HAP-1 (cell line): ENCODE data around the gene PLEKHA8.
A peak's percentile ranks its signal among the peaks of the same experiment; 100 is the strongest.
"Not testable (repeated sequence)": the region's sequence is repeated elsewhere in the genome, so short reads cannot be mapped to it uniquely, and the experiment has no call there.

Source experiments
- DNase-seq, 2 experiments: peaks; one replicate each; pipeline ENCODE4 v3.0.0-alpha.2; 2016 to 2020; ENCODE audit warnings: low spot score in 2 of 2
- H3K27me3 ChIP-seq: fragments of 250-450 bp; sonication (Bioruptor Pico); 2 replicates; pipeline ENCODE4 v1.5.1; 2020; ENCODE audit warnings: low read depth, mild to moderate bottlenecking, moderate library complexity
- H3K36me3 ChIP-seq: fragments of 250-450 bp; sonication (Bioruptor Pico); replicated peaks from 2 replicates; pipeline ENCODE4 v1.5.1; 2020; ENCODE audit warnings: mild to moderate bottlenecking
- H3K4me1 ChIP-seq: fragments of 250-450 bp; sonication (Bioruptor Pico); 2 replicates; pipeline ENCODE4 v1.5.1; 2020; ENCODE audit warnings: mild to moderate bottlenecking
- H3K4me3 ChIP-seq: fragments of 250-450 bp; sonication (Bioruptor Pico); 2 replicates; pipeline ENCODE4 v1.5.1; 2020; ENCODE audit warnings: mild to moderate bottlenecking, moderate library complexity
- H3K9me3 ChIP-seq: fragments of 250-450 bp; sonication (Bioruptor Pico); 2 replicates; pipeline ENCODE4 v1.5.1; 2020; ENCODE audit warnings: mild to moderate bottlenecking, moderate library complexity
- in situ Hi-C: fragments of 300-500 bp; cut with MboI; formaldehyde crosslinking; loops from 3 replicates; pipeline ENCODE4 v1.14.3; 2020; ENCODE audit warnings: low sequenced_read_pairs, inconsistent platforms, mixed read lengths

Gene PLEKHA8

GRCh38 chr7:30053068-30053467, 24.9 kb downstream of the PLEKHA8 start:
- no peaks in the 10 kb centered on the region for H3K9me3 ChIP-seq
- H3K4me1 ChIP-seq, result no peaks in the 10 kb centered on the region
- H3K36me3 ChIP-seq, result peaks cover 30% of the 10 kb centered on the region
- DNase-seq, result no peak
- no peaks in the 10 kb centered on the region for H3K27me3 ChIP-seq
- in situ Hi-C loops, result loop anchor here (25.0 kb wide), 2 partner anchors 316 to 416 kb away; no protein-coding TSS in a partner anchor
- no peak overlapping the region for H3K4me3 ChIP-seq

DNA sequence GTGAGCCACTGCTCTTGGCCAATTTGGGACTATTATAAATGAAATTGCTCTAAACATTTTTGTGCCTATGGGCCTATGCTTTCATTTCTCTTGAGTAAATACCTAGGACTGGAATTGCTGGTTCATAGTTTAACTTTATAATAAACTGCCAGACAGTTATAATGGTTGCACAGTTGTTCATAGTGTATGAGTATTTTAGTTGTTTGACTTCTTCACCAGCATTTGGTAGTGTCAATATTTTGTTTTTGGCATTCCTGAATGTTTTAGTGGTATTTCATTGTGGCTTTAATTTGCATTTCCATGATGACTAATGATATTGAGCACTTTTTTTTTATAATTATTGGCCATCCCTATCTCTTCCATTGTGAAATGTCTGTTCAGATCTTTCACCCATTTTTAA, 29.5 kb downstream of the PLEKHA8 start:
- Histone ChIP-seq H3K27me3 (no peaks in the 10 kb centered on the region), H3K4me1 (no peaks in the 10 kb centered on the region), H3K9me3 (no peaks in the 10 kb centered on the region), H3K4me3 (no peak overlapping the region), H3K36me3 (peaks cover 21% of the 10 kb centered on the region)
- DNase-seq, result no peak
- in situ Hi-C loops, result loop anchor here (25.0 kb wide), 2 partner anchors 320 to 420 kb away; no protein-coding TSS in a partner anchor

DNA sequence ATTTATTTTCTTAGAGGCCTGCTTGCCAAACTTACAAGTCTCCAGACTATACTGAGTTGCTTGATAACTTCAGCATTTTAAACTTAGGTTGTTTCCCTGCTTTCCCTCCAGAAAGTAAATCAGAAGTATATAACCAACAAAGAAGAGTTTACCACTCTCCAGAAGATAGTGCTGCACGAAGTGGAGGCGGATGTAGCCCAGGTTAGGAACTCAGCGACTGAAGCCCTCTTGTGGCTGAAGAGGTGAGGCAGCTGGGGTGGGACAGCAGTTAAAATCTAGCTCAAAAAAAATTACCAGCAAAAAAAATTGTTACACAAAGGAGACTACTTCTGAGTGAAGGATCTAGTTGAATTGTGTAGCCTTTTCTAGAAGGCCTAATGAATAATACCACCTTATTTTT, 33.6 kb downstream of the PLEKHA8 start:
- H3K27me3 ChIP-seq, result not testable (repeated sequence)

GRCh38 chr7:30062587-30062986, 34.4 kb downstream of the PLEKHA8 start:
- Histone ChIP-seq H3K4me3 (no peak overlapping the region), H3K36me3 (peaks cover 2% of the 10 kb centered on the region), H3K9me3 (no peaks in the 10 kb centered on the region), H3K4me1 (no peaks in the 10 kb centered on the region), H3K27me3 (no peaks in the 10 kb centered on the region)
- peak in 1 of 2 experiments; percentile 55 for DNase-seq
- in situ Hi-C loops, result loop anchor here (10.0 to 25.0 kb wide), 3 partner anchors 108 to 425 kb away; no protein-coding TSS in a partner anchor

More for the DNA sequence above, 33.6 kb downstream of the PLEKHA8 start:
- H3K36me3 ChIP-seq, H3K9me3 ChIP-seq, H3K4me3 ChIP-seq, H3K4me1 ChIP-seq: not testable (repeated sequence)
- in situ Hi-C loops, result loop anchor here (10.0 to 25.0 kb wide), 3 partner anchors 107 to 424 kb away; no protein-coding TSS in a partner anchor
- peak in 1 of 2 experiments; percentile 59 for DNase-seq

DNA sequence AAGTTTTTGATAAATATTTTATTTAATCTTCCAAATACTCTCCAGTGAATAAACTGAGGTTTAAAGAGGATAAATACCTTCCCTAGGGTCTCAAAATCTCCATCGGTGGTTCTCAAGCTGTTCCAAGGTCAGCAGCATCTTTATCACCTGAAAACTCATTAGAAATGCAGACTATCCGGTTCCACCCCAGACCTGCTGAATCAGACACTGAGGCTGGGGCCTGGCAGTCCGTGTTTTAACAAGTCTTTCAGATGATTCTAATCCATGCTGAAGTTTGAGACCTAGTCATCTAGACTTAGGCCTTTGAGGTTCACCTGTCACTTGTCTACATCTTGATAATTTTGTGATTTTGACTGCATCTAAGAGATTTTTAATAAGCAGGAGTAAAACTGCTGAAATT, 37.5 kb downstream of the PLEKHA8 start:
- peaks cover 2% of the 10 kb centered on the region for H3K36me3 ChIP-seq
- no peaks in the 10 kb centered on the region for H3K27me3 ChIP-seq
- in situ Hi-C loops, result loop anchor here (10.0 to 25.0 kb wide), 3 partner anchors 111 to 428 kb away; no protein-coding TSS in a partner anchor

DNA sequence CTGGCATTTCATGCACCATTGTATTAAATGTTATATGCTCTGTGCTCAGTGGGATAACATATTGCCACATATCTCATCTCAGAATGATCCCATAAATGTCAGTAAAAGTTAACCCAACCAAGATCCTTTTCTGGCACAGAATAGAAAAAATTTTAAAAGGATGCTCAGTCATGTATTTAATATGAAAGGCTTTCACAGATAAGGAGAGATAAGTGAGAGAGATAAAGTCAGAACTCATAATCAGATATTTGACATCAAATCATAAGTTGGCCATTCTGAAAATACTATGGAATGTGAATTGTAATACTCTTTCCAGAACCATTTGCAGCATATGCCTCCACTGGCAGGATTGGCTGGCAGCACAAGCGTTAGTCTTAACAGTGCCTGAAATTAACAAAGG, 38.5 kb downstream of the PLEKHA8 start:
- peaks cover 6% of the 10 kb centered on the region for H3K36me3 ChIP-seq
- H3K4me1 ChIP-seq, result no peaks in the 10 kb centered on the region
- in situ Hi-C loops, result loop anchor here (10.0 to 25.0 kb wide), 3 partner anchors 112 to 429 kb away; no protein-coding TSS in a partner anchor
- no peak for DNase-seq
- H3K27me3 ChIP-seq, result no peaks in the 10 kb centered on the region
- H3K4me3 ChIP-seq, result no peak overlapping the region
- no peaks in the 10 kb centered on the region for H3K9me3 ChIP-seq

More for the DNA sequence above, 37.5 kb downstream of the PLEKHA8 start:
- Histone ChIP-seq H3K4me1 (no peaks in the 10 kb centered on the region), H3K9me3 (no peaks in the 10 kb centered on the region), H3K4me3 (no peak overlapping the region)
- DNase-seq, result no peak

DNA sequence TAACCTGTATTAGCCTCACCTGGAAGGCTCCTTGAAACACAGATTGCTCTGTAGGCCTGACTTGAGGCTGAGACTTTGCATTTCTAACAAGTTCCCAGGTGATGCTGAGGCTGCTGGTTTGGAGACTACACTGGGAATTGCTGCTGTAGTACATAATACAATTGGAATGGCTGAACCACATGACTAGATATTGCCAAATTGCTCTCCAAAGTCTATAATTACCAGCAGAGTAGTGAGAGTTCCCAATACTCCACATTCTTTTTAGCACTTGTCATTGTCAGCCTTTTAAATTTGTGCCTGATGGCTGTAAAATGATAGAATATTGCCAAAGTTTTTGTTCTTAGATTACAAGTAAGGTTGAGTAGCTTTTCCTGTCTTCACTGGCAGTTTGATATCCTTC, 39.9 kb downstream of the PLEKHA8 start:
- Histone ChIP-seq H3K9me3 (no peaks in the 10 kb centered on the region), H3K4me3 (no peak overlapping the region), H3K36me3 (peaks cover 6% of the 10 kb centered on the region), H3K4me1 (no peaks in the 10 kb centered on the region), H3K27me3 (no peaks in the 10 kb centered on the region)
- DNase-seq, result no peak
- in situ Hi-C loops, result loop anchor here (10.0 to 25.0 kb wide), 3 partner anchors 113 to 431 kb away; no protein-coding TSS in a partner anchor

DNA sequence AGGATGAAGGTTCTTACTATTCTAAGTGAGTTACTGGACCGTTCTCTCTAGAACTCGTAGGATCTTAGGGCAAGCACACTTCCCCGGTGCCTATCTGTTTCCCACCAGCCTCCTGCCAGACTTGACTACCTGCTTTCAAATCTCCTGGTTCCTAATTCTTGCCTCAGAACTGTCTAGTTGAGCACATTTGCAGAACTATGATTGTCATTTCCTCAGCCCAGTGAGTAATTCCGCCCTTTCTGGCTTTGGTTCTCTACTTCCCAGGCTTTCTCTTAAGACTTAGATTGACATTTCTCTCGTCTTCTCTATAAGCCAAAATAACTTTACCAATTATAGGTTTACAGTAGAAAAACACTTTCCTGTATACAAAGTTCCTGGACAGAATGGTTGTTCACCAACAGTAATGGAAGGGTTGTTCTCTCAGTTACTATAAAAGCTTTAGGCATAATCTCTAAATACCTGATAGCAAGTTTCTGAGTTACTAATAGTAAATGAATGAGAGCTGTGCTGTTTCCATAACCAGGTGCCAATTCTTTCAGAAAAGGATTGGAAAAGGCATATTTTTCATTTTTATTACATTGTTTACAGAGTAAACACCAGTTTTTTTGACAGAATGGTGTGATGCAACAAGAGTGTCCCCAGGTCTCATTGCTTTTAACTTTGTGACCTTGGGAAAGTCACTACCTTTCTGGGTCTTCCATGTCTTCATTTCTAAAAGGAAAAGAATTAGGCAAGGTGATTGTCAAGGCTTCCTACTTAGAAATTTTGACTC, 41.1 kb downstream of the PLEKHA8 start:
- Histone ChIP-seq H3K4me3 (no peak overlapping the region), H3K9me3 (no peaks in the 10 kb centered on the region), H3K4me1 (no peaks in the 10 kb centered on the region), H3K27me3 (no peaks in the 10 kb centered on the region), H3K36me3 (peaks cover 4% of the 10 kb centered on the region)
- in situ Hi-C loops, result loop anchor here (10.0 to 25.0 kb wide), 3 partner anchors 114 to 432 kb away; no protein-coding TSS in a partner anchor
- no peak for DNase-seq

- no peak for DNase-seq
- Histone ChIP-seq H3K4me1 (no peaks in the 10 kb centered on the region), H3K27me3 (no peaks in the 10 kb centered on the region), H3K36me3 (peaks cover 4% of the 10 kb centered on the region), H3K9me3 (no peaks in the 10 kb centered on the region), H3K4me3 (no peak overlapping the region)
- in situ Hi-C loops, result loop anchor here (25.0 kb wide), 2 partner anchors 333 to 433 kb away; no protein-coding TSS in a partner anchor
Measured at GRCh38 chr7:30070052-30070451, 41.8 kb downstream of the PLEKHA8 start.

DNA sequence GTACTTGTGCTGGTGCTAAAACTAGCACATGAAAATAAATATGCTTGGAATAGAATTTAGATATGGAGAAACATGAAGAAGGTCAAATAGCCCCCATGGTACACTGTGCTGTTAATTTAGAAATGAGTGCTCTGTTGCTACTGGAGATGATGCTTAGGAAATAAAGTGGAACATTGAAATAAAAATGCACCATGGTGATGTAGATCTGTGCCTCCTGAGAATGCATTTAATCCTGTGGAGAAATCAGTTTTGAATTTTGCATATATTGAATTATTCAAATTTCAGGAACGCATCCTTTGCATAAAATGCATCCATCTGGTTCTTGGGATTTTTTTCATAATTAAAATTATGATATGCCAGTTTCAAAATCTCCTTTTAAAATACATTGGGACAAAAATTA, 44.5 kb downstream of the PLEKHA8 start:
- Histone ChIP-seq H3K9me3 (no peaks in the 10 kb centered on the region), H3K36me3 (peaks cover 4% of the 10 kb centered on the region), H3K4me3 (no peak overlapping the region), H3K27me3 (no peaks in the 10 kb centered on the region), H3K4me1 (peaks cover 9% of the 10 kb centered on the region)
- in situ Hi-C loops, result loop anchor here (25.0 kb wide), 2 partner anchors 335 to 435 kb away; no protein-coding TSS in a partner anchor
- DNase-seq, result no peak

DNA sequence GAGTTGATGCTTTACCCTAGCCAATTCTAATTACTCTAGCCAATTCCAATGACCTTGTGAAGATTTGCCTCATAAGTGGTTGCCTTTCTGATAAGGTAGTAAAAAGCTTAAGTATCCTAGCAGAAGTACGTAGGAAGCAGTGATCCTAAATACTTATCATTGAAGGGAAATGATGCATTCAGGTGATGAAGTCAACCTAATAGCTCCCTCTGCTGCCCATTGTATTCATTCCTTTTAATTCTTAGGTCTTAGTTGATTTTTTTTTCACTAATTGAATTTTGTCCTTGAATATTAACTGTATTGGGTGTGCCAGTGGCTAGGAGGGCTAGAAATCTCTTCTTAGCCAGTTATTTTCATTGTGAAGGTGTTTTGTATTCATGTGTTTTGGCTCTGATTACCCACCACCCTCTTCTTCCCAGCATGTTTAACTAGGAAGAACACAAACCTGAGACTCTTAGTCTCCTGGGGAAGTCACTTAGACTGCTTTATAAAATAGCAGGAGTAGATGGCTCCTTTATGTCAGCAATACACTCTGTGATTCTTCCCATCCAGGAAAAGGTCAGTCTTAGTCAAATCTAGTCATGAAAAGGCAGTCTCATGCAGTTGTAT, 46.3 kb downstream of the PLEKHA8 start:
- H3K4me1 ChIP-seq, result peaks cover 9% of the 10 kb centered on the region
- H3K9me3 ChIP-seq, result no peaks in the 10 kb centered on the region
- no peak overlapping the region for H3K4me3 ChIP-seq
- H3K27me3 ChIP-seq, result no peaks in the 10 kb centered on the region
- DNase-seq, result peak in 1 of 2 experiments; percentile 52
- peaks cover 4% of the 10 kb centered on the region for H3K36me3 ChIP-seq
- in situ Hi-C loops, result loop anchor here (25.0 kb wide), 2 partner anchors 337 to 437 kb away; no protein-coding TSS in a partner anchor

DNA sequence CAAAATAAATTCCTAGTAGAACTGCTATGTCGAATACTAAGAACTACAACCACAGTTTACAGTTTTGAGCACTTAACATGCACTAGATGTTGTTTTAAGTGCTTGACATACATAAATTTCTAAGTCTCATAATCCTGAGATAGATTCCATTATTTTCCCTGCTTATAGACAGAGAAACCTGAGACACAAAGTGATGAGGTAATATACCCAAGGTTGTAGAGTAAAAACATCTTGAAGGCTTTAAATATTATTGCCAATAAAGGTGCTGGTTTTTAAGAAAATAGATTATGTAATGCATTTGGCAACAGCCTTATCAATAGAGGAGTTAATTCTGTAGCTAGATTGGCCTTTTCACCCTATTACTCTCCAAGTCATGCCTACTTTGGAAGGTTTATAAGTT, 48.2 kb downstream of the PLEKHA8 start:
- Histone ChIP-seq H3K4me1 (peaks cover 20% of the 10 kb centered on the region), H3K4me3 (no peak overlapping the region), H3K27me3 (no peaks in the 10 kb centered on the region), H3K36me3 (peaks cover 2% of the 10 kb centered on the region), H3K9me3 (no peaks in the 10 kb centered on the region)
- in situ Hi-C loops, result no loop called here
- DNase-seq, result no peak

GRCh38 chr7:30078280-30078679, 50.1 kb downstream of the PLEKHA8 start:
- H3K27me3 ChIP-seq, result no peaks in the 10 kb centered on the region
- no peak overlapping the region for H3K4me3 ChIP-seq
- H3K9me3 ChIP-seq, result no peaks in the 10 kb centered on the region
- no peak for DNase-seq
- H3K4me1 ChIP-seq, result peaks cover 20% of the 10 kb centered on the region
- H3K36me3 ChIP-seq, result no peaks in the 10 kb centered on the region
- in situ Hi-C loops, result no loop called here

- no peaks in the 10 kb centered on the region for H3K27me3 ChIP-seq
- H3K4me3 ChIP-seq, result no peak overlapping the region
- H3K4me1 ChIP-seq, result peaks cover 20% of the 10 kb centered on the region
- no peaks in the 10 kb centered on the region for H3K36me3 ChIP-seq
- no peaks in the 10 kb centered on the region for H3K9me3 ChIP-seq
- in situ Hi-C loops, result no loop called here
- DNase-seq, result no peak
Measured at GRCh38 chr7:30079880-30080279, 51.7 kb downstream of the PLEKHA8 start.
